GM19238 (cell line): Measurements from ENCODE around the gene HAP1.
"Not testable (repeated sequence)": the region's sequence is repeated elsewhere in the genome, so short reads cannot be mapped to it uniquely, and the experiment has no call there.

Experiments
- DNase-seq: peaks from one replicate; pipeline ENCODE4 v3.0.0; 2011; ENCODE audit warnings: low spot score; ENCODE audit not compliant: insufficient read length

Gene HAP1

DNA sequence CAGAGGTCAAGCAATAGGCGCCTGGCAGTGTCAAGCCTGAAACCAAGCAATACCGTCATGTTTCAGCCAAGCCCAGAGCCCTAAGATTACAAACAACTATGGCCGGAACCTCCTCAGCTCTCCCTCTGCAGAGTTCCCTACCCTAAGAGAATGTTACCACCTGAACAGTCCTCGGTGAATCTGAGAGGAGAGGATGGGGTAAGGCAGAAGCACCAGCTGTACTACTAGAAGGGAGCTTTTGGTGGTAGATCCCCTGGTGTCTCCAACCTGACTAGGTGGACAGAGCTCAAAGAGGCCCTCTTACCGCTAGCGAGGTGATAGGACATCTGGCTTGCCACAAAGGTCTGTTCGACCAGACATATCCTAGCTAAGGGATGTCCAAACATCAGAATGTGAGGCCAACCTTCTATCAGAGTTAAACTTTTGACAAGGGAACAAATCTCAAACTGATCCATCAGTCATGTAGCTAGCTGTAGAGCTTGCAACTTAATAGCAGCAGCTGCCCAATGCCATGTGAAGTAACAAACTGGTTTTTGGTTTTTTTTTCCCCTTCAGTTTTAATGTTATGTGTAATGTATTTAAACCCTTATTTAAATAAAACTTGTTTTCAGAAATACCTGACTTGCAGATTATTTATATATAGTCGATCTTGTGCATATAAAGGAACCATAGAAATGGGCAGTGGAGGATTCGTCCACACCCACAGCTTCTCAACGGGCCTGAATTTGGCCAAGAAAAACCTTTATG, 43.2 kb downstream of the HAP1 start:
- DNase-seq: no peak

GRCh38 chr17:41690497-41690896, 43.9 kb downstream of the HAP1 start:
- DNase-seq: no peak

DNA sequence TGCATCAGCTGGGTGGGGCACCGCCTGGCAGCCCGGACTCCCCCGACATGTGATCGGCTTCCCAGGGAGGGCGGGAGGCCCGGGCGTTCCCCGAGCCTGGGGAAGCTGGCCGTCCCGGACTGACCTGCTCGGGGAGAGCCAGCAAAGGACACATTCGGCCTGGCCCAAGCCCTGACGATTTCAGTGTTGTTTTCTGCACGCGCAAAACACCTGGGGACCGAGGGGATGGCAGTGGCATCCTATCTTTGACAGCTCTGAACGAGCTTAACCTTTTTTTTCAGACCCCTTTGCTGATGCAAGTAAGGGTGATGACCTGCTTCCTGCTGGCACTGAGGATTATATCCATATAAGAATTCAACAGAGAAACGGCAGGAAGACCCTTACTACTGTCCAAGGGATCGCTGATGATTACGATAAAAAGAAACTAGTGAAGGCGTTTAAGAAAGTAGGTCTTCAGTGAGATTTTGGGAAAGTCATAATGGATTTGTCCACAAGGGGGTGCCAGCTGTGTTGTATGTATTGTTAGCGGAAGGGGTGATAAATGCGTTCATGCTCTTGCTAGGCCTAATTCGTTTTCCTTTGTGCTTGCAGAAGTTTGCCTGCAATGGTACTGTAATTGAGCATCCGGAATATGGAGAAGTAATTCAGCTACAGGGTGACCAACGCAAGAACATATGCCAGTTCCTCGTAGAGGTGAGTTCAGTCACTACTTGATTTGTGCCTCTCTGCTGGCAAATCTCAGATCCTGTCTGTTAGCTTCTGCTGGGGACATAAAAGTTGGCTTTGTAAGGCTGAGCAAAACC, 44.7 kb downstream of the HAP1 start:
- DNase-seq: no peak

DNA sequence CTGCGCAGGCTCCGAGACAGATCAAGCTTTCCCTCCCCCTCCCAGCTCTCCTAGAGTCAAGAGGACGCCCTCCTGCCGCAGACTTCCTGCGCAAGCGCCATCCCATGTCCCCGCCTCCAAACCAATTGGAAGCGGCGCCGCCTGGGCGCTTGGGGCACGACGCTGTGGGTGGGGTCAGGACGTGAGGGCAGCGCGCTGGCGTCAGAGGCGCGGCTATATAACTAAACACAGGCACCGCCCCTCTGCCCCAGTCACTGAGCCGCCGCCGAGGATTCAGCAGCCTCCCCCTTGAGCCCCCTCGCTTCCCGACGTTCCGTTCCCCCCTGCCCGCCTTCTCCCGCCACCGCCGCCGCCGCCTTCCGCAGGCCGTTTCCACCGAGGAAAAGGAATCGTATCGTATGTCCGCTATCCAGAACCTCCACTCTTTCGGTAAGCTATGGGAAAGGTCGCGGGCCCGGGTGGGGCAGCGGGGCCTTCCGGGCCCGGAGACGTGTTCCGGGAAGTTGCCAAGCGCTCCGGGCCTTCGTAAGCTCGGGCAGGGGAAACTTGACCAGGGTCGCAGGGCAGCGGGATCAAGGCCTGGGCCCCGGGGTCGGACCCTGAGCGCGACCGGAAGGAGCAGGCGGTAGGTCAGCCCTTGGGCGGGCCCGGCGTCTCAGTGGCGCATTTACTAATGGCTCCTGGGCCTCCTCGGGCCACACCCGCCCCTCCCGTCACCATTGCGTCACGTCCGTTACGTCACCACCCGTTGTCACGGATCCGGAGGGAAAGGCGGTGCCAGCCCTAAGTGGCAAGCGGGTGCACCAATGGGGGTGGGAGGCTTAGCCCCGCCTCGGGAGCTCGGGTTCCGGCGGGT, 45.6 kb downstream of the HAP1 start, which contains the start of gene EIF1:
Gene EIF1 (plus strand): TSS at position 245 of the 856 bp plus-strand sequence. CDS start 154 bp downstream, at position 399.
- DNase-seq: peak; percentile 88

DNA sequence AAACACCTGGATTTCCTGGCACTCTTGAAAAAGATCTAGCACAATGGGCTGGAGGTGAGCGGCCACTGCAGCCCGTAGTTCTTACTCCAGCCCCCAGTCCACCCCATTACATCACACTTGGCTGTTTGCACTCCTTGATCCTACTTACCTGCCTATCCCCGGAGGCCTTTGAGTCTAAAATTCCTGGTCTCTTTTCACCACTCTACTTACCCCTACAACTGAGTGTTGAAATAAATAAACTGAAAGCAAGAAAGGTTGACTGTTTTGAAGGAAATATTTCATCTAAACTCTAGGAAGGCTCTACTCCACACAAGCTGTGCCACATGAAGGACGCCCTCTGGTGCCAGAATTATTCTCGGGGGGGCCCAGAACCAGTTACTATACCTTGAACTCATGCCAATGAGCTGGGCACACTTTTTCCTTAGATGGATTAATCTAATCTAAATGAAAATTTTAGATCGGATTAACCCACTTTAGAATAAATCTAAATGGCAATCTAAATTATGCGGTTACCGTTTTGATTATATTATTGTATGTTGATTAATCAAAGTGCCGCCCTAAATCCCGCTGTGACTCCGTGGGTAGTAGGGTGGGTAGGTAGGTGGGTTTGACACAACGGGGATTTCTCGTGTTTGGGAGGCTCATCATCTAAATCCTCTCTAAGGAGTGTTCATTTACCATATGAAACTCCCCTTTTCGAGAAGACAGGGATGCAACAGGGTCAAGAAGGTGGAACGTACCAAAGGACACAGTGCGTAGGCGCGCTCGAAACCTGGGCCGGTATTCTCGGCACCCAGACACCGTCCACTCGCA, 46.4 kb downstream of the HAP1 start:
- no peak for DNase-seq

DNA sequence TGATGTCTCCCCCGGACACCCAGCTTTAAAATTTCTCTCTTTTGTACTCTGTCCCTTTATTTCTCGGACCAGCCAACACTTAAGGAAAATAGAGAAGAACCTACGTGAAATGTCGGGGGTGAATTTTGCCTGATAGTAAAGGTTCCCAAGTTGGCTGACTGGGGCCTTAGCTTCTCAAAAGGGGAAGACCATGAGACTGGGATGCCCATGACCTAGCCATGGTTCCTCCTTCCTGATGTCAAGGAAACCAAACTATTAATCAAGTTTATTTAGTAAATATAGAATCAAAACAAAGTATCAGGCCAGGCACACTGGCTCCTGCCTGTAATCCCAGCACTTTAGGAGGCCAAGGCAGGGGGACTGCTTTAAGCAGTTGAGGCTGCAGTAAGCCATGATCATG, 48.2 kb downstream of the HAP1 start:
- no peak for DNase-seq

- not testable (repeated sequence) for DNase-seq
These were observed 48.7 kb downstream of the HAP1 start for GRCh38 chr17:41685753-41686152.

GRCh38 chr17:41684035-41684434, 50.4 kb downstream of the HAP1 start:
- DNase-seq: no peak

DNA sequence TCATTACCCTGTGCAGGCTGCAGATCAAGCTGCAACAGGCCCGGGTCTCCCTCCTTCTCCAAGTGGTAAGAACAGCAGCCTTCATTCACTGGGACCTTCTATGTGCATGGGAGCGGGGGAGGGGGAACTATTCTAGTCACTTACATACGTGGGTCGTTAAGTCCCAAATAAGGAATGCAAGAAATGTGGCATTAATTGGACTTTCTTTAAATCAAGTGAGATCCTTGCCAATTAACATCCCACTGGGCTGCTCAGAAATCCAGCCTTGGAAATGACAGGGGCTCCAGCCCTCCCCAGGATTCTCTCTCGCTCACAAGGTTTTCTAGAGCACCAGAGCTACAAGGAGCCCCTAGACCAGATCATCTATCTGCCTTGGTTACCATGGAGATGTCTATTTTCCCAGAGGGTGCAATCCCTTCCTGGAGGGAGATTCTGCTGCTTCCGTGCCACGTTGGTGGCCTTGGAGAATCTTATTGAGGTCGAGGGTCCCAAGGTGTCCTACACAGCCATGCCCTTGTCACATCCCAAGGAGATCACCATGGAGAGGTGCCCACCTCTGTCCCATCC, 50.9 kb downstream of the HAP1 start:
- DNase-seq: no peak

GRCh38 chr17:41682631-41683030, 51.8 kb downstream of the HAP1 start:
- no peak for DNase-seq

GRCh38 chr17:41681776-41682175, 52.7 kb downstream of the HAP1 start:
- DNase-seq: no peak

- DNase-seq: no peak
These were observed 53.9 kb downstream of the HAP1 start for GRCh38 chr17:41680426-41681040.

- no peak for DNase-seq
These were observed 54.6 kb downstream of the HAP1 start for GRCh38 chr17:41679740-41680425.

DNA sequence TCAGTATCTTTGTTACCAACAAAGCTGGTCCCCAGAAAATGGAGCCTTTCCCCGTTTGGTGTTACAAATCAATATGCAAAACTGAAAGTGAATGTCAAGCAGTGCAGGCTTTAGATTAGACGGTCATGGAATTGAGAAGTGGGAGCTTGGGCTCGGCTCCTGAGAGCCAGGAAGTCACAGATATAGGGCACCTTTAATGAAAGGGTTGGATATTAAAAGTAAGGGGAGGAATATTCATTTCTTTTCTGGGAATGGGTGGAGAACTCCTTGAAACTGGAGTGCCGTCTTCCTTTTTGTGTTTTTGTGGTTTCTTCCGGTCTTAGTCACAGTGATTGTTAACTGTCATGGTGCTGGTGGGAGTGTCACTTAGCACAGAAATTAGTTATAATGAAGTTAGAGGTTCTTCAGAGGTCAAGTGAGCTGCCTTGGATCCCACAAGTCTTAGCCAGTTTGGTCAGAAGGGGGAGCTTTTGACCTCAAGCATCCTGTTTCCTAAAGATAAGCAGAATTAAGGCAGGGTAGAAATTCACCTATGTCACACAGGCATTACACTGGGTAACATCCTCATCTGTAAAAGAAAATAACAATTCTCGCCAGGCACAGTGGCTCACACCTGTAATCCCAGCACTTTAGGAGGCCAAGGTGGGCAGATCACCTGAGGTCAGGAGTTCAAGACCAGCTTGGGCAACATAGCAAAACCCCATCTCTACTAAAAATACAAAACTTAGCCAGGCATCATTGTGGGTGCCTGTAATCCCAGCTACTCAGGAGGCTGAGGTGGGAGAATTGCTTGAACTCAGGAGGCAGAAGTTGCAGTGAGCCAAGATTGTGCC, 55.3 kb downstream of the HAP1 start:
- DNase-seq: no peak

DNA sequence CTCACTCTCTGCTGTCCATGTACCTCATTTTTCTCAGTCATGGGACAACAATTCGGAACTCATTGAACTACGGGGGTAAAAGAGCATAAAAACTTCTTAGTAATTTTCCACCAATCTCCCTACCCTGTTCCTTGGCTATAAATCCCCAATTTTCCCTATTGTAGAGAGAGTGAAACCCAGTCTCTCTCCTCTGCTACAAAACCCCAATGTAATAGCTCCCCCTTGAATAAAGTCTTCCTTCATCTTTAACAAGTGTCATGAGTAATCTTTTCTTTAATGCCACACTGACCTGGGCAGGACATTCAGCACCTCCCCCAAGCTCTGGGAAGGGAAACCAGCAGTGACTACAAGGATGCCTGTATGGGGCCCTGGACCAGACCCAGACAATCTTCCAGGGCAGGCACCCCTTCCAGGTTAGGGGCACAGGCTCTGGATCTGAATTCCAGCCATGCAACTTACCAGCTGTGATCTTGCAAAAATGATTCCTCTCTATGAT, 56.0 kb downstream of the HAP1 start:
- DNase-seq: no peak

- DNase-seq: no peak
These were observed 58.4 kb downstream of the HAP1 start for GRCh38 chr17:41676058-41676419.

DNA sequence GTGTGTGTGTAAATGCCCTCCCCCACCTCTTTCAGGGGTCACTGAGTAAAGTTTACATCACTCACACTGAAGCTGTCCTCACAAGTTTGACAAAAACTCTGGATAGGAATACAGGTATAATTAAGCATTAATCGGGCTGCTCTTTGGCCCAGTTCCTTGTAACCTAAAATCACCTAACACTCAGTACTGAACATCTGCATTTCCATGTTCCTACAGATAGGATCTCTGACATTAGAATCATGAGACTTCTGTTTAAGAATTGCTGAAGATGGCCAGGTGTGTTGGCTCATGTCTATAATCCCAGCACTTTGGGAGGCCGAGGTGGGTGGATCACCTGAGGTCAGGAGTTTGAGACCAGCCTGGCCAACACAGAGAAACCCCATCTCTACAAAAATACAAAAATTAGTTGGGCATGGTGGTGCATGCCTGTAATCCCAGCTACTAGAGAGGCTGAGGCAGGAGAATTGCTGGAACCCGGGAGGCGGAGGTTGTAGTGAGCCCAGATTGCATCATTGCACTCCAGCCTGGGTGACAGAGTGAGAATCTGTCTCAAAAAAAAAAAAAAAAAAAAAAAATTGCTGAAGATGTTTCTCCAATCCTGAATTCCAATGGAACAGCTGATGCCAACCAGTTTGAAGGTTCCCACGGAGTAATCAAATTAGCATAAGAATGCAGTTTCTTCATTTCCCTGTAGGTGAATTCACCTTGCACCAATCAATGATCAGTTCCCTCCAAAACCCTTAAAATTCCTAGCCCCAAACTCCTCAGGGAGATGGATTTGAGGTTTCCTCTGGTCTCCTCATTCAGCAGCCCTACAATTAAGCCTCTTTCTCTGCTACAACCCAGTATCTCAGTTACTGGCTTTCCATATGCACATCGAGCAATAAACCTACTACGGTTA, 59.0 kb downstream of the HAP1 start:
- not testable (repeated sequence) for DNase-seq
